GM12878 (cell line): ENCODE measurements around the gene SLC13A4.

ENCODE experiments used
- EP300 ChIP-seq, 2 experiments: fragments of 150-350 bp in 1 of 2; IDR thresholded peaks; 2 replicates each; pipeline ENCODE4 v1.6.1; 2011 to 2012; ENCODE audit warnings: low read depth in 2 of 2, low read length in 2 of 2, borderline replicate concordance in 1 of 2, improper control_type of control experiment in 1 of 2, inconsistent platforms in 1 of 2; ENCODE audit not compliant: control insufficient read depth in 1 of 2
- JUND ChIP-seq: IDR thresholded peaks from 2 replicates; pipeline ENCODE4 v1.6.1; 2012; ENCODE audit warnings: low read depth, mild to moderate bottlenecking, low read length, improper control_type of control experiment, moderate library complexity
- KDM1A ChIP-seq: fragments of 200-600 bp; sonication (generic); IDR thresholded peaks from 2 replicates; pipeline ENCODE4 v1.6.1; 2016; ENCODE audit warnings: borderline replicate concordance
- MXI1 ChIP-seq: fragments of 150-350 bp; IDR thresholded peaks from 2 replicates; pipeline ENCODE4 v1.6.1; 2011; ENCODE audit warnings: low read depth, mild to moderate bottlenecking, inconsistent platforms, low read length, improper control_type of control experiment
- MYB ChIP-seq: fragments of 150-350 bp; IDR thresholded peaks from 2 replicates; pipeline ENCODE4 v1.6.1; 2014; ENCODE audit warnings: mild to moderate bottlenecking, low read depth, low read length, borderline replicate concordance
- NFYB ChIP-seq: IDR thresholded peaks from 2 replicates; pipeline ENCODE4 v1.6.1; 2011; ENCODE audit warnings: low read depth, mild to moderate bottlenecking, low read length, improper control_type of control experiment, moderate library complexity; ENCODE audit not compliant: insufficient read depth
- POLR2A ChIP-seq: IDR thresholded peaks from 2 replicates; pipeline ENCODE4 v1.6.1; 2011; ENCODE audit warnings: low read depth, mild to moderate bottlenecking, low read length
- POLR2AphosphoS5 ChIP-seq: IDR thresholded peaks from 2 replicates; pipeline ENCODE4 v1.6.1; 2011; ENCODE audit warnings: mild to moderate bottlenecking, low read length, inconsistent platforms
- RAD21 ChIP-seq: IDR thresholded peaks from 2 replicates; pipeline ENCODE4 v1.6.1; 2011; ENCODE audit warnings: mild to moderate bottlenecking, low read depth, low read length, moderate library complexity; ENCODE audit not compliant: insufficient read depth
- SREBF2 ChIP-seq: IDR thresholded peaks from 2 replicates; pipeline ENCODE4 v1.6.1; 2012; ENCODE audit warnings: mild to moderate bottlenecking, low read length
- TF ChIP-seq, protein P1 (sequence below): IDR thresholded peaks from 2 replicates; pipeline ENCODE4 v1.6.1; 2011; ENCODE audit warnings: low read depth, low read length, improper control_type of control experiment, borderline replicate concordance
- TF ChIP-seq, protein P2 (sequence below): IDR thresholded peaks from 2 replicates; pipeline ENCODE4 v1.6.1; 2011; ENCODE audit warnings: borderline replicate concordance, low read depth, mild to moderate bottlenecking, moderate library complexity, low read length; ENCODE audit not compliant: insufficient read depth, poor library complexity, severe bottlenecking
- TF ChIP-seq, protein P3 (sequence below), 3 experiments: IDR thresholded peaks in 2 of 3; conservative IDR thresholded peaks in 1 of 3; 2 replicates each; pipeline ENCODE4 v1.5.1; 2011; ENCODE audit warnings: low read depth in 3 of 3, low read length in 3 of 3, mild to moderate bottlenecking in 3 of 3, control low read depth in 2 of 3, moderate library complexity in 2 of 3, inconsistent platforms in 1 of 3, mixed read lengths in 1 of 3; ENCODE audit not compliant: control insufficient read depth in 2 of 3, insufficient read depth in 1 of 3; ENCODE audit errors: extremely low read depth in 1 of 3
- TF ChIP-seq, protein P4 (sequence below): fragments of 450-650 bp; IDR thresholded peaks from 2 replicates; pipeline ENCODE4 v1.6.1; 2017; ENCODE audit warnings: low read depth, mild to moderate bottlenecking, moderate library complexity

GRCh38 chr7:135634191-135634878 is 93.7 kb downstream of the SLC13A4 start:
- TF ChIP-seq, protein P1, sequence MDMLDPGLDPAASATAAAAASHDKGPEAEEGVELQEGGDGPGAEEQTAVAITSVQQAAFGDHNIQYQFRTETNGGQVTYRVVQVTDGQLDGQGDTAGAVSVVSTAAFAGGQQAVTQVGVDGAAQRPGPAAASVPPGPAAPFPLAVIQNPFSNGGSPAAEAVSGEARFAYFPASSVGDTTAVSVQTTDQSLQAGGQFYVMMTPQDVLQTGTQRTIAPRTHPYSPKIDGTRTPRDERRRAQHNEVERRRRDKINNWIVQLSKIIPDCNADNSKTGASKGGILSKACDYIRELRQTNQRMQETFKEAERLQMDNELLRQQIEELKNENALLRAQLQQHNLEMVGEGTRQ = no peak
- TF ChIP-seq POLR2A (no peak), RAD21 (no peak), EP300 (IDR thresholded peaks at IDR 0.05; ENCODE audit: borderline replicate concordance in 1 of 2, control insufficient read depth in 1 of 2, low read depth in 2 of 2, low read length in 2 of 2) (no peak), MXI1 (no peak), POLR2AphosphoS5 (no peak), SREBF2 (no peak), KDM1A (no peak), NFYB (no peak), JUND (no peak), MYB (no peak)
- TF ChIP-seq, protein P2, sequence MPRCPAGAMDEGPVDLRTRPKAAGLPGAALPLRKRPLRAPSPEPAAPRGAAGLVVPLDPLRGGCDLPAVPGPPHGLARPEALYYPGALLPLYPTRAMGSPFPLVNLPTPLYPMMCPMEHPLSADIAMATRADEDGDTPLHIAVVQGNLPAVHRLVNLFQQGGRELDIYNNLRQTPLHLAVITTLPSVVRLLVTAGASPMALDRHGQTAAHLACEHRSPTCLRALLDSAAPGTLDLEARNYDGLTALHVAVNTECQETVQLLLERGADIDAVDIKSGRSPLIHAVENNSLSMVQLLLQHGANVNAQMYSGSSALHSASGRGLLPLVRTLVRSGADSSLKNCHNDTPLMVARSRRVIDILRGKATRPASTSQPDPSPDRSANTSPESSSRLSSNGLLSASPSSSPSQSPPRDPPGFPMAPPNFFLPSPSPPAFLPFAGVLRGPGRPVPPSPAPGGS = no peak
- TF ChIP-seq, protein P3, sequence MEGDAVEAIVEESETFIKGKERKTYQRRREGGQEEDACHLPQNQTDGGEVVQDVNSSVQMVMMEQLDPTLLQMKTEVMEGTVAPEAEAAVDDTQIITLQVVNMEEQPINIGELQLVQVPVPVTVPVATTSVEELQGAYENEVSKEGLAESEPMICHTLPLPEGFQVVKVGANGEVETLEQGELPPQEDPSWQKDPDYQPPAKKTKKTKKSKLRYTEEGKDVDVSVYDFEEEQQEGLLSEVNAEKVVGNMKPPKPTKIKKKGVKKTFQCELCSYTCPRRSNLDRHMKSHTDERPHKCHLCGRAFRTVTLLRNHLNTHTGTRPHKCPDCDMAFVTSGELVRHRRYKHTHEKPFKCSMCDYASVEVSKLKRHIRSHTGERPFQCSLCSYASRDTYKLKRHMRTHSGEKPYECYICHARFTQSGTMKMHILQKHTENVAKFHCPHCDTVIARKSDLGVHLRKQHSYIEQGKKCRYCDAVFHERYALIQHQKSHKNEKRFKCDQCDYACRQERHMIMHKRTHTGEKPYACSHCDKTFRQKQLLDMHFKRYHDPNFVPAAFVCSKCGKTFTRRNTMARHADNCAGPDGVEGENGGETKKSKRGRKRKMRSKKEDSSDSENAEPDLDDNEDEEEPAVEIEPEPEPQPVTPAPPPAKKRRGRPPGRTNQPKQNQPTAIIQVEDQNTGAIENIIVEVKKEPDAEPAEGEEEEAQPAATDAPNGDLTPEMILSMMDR (IDR thresholded peaks at IDR 0.05 in 2 of 3, conservative IDR thresholded peaks at IDR 0.05 in 1 of 3; ENCODE audit: control insufficient read depth in 2 of 3, extremely low read depth in 1 of 3, insufficient read depth in 1 of 3, low read depth in 3 of 3, low read length in 3 of 3) = no peak
- TF ChIP-seq, protein P4, sequence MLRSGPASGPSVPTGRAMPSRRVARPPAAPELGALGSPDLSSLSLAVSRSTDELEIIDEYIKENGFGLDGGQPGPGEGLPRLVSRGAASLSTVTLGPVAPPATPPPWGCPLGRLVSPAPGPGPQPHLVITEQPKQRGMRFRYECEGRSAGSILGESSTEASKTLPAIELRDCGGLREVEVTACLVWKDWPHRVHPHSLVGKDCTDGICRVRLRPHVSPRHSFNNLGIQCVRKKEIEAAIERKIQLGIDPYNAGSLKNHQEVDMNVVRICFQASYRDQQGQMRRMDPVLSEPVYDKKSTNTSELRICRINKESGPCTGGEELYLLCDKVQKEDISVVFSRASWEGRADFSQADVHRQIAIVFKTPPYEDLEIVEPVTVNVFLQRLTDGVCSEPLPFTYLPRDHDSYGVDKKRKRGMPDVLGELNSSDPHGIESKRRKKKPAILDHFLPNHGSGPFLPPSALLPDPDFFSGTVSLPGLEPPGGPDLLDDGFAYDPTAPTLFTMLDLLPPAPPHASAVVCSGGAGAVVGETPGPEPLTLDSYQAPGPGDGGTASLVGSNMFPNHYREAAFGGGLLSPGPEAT = no peak
